K562 (cell line): Measurements from ENCODE around the gene LHPP. TPM values are rescaled to one million over a fixed set of nuclear protein-coding genes. Genes with fewer than 3 reads are reported as not detected.

Experiments used
- BHLHE40 ChIP-seq: IDR thresholded peaks from 2 replicates; pipeline ENCODE4 v1.6.1; 2011; ENCODE audit warnings: low read length, improper control_type of control experiment
- HDAC8 ChIP-seq: fragments of 450-650 bp; IDR thresholded peaks from 2 replicates; pipeline ENCODE4 v1.6.1; 2016; ENCODE audit warnings: mild to moderate bottlenecking, missing genetic modification characterization, moderate library complexity, missing compliant biosample characterization
- HMBOX1 ChIP-seq: sonication (generic); IDR thresholded peaks from 2 replicates; pipeline ENCODE4 v1.6.1; 2016
- KAT2B ChIP-seq: IDR thresholded peaks from one replicate; pipeline ENCODE4 v1.6.1; 2012; ENCODE audit warnings: low read depth, mild to moderate bottlenecking, control low read depth, inconsistent platforms, low read length, moderate library complexity
- NBN ChIP-seq: fragments of 450-650 bp; IDR thresholded peaks from 2 replicates; pipeline ENCODE4 v1.6.1; 2016; ENCODE audit warnings: low read depth, mild to moderate bottlenecking
- NFATC3 ChIP-seq: fragments of 450-650 bp; IDR thresholded peaks from 2 replicates; pipeline ENCODE4 v1.6.1; 2017; ENCODE audit warnings: mild to moderate bottlenecking
- NFIC ChIP-seq: fragments of 450-650 bp; IDR thresholded peaks from 2 replicates; pipeline ENCODE4 v1.6.1; 2017; ENCODE audit warnings: mild to moderate bottlenecking, inconsistent platforms
- RAD51 ChIP-seq: fragments of 450-650 bp; IDR thresholded peaks from 2 replicates; pipeline ENCODE4 v1.7.1; 2016; ENCODE audit warnings: low read depth, mild to moderate bottlenecking, borderline replicate concordance
- SMARCA4 ChIP-seq: fragments of 450-650 bp; IDR thresholded peaks from 2 replicates; pipeline ENCODE4 v1.6.1; 2016
- SMC3 ChIP-seq: conservative IDR thresholded peaks from 2 replicates; pipeline ENCODE4 v1.6.1; 2011; ENCODE audit warnings: low read depth, low read length, improper control_type of control experiment; ENCODE audit not compliant: insufficient read depth
- STAT5A ChIP-seq: IDR thresholded peaks from 2 replicates; pipeline ENCODE4 v1.6.1; 2012; ENCODE audit warnings: low read length, inconsistent platforms, borderline replicate concordance
- TAL1 ChIP-seq: fragments of 450-650 bp; IDR thresholded peaks from 2 replicates; pipeline ENCODE4 v1.6.1; 2016; ENCODE audit warnings: mild to moderate bottlenecking
- TBL1XR1 ChIP-seq, 2 experiments: IDR thresholded peaks; 2 replicates each; pipeline ENCODE4 v1.6.1; 2012; ENCODE audit warnings: improper control_type of control experiment in 2 of 2, low read length in 2 of 2, mild to moderate bottlenecking in 1 of 2
- ZBTB9 ChIP-seq: fragments of 450-650 bp; formaldehyde crosslinking; IDR thresholded peaks from 2 replicates; pipeline ENCODE4 v1.4.0; 2020; ENCODE audit warnings: mild to moderate bottlenecking, moderate library complexity
- ZEB2 ChIP-seq: fragments of 450-650 bp; IDR thresholded peaks from 2 replicates; pipeline ENCODE4 v1.6.1; 2016
- ZFX ChIP-seq: sonication (generic); formaldehyde crosslinking; IDR thresholded peaks from 2 replicates; pipeline ENCODE4 v1.8.0; 2022; ENCODE audit warnings: mild to moderate bottlenecking, missing genetic modification reagents, moderate library complexity
- ZNF133 ChIP-seq: fragments of 250-450 bp; sonication (Bioruptor Pico); IDR thresholded peaks from 2 replicates; pipeline ENCODE4 v1.4.0; 2020; ENCODE audit warnings: mild to moderate bottlenecking
- ZNF253 ChIP-seq: fragments of 250-450 bp; sonication (Bioruptor Pico); conservative IDR thresholded peaks from 2 replicates; pipeline ENCODE4 v1.6.1; 2021; ENCODE audit warnings: mild to moderate bottlenecking
- ZNF274 ChIP-seq: IDR thresholded peaks from 2 replicates; pipeline ENCODE4 v1.6.1; 2011; ENCODE audit warnings: low read depth, mild to moderate bottlenecking, low read length, moderate library complexity, borderline replicate concordance
- ZNF277 ChIP-seq: fragments of 250-450 bp; sonication (Bioruptor Pico); IDR thresholded peaks from 2 replicates; pipeline ENCODE4 v1.8.0; 2022; ENCODE audit warnings: inconsistent platforms, mild to moderate bottlenecking, moderate library complexity, borderline replicate concordance
- polyA plus RNA-seq, 8 experiments: library from polyadenylated mRNA; depleted of rRNA in 4 of 8; stranded (reverse) in 5 of 8; unstranded in 3 of 8; fragments of >200 nt; fragmentation: Nextera tagmentation in 2 of 8; fragmentation: Illumina TruSeq in 1 of 8; extraction: Ambion mirVana in 2 of 8; extraction: Trizol in 1 of 8; gene quantifications; 2 replicates each; pipeline versions ENCODE4 v1.2.1 to v1.2.3, GENCODE V29; 2011 to 2014; ENCODE audit warnings: inconsistent platforms in 1 of 8, missing spikeins in 1 of 8
- total RNA-seq, 7 experiments: library from RNA; depleted of rRNA in 6 of 7; stranded (reverse); fragments of >200 nt in 6 of 7; fragmentation: Illumina TruSeq in 2 of 7; extraction: Trizol in 2 of 7; gene quantifications; 2 replicates each; pipeline versions ENCODE4 v1.2.1 to v1.2.3, GENCODE V29; 2011 to 2021; ENCODE audit warnings: low replicate concordance in 1 of 7

The LHPP gene
- total and polyA plus RNA-seq, 9 of the 15 experiments (the other 6 are each of a cell fraction or from before 2014, with no cell fraction given), result 0.34 to 7.4 (median 3.0) TPM

- TF ChIP-seq ZNF277 (CRISPR knock-in tag) (no peak), NFATC3 (no peak), NFIC (peak; percentile 79), HMBOX1 (peak; percentile 58; the same call in 1 of the 2 replicates), RAD51 (no peak), NBN (0 out of 2 replicates have a peak, but pooled peaks have one; percentile 27), ZFX (peak; percentile 48), ZEB2 (peak; percentile 65; the same call in 1 of the 2 replicates), TAL1 (peak; percentile 93), STAT5A (peak; percentile 69; the same call in 1 of the 2 replicates), HDAC8 (tag) (no peak), ZNF133 (CRISPR knock-in tag) (no peak), SMC3 (no peak), ZBTB9 (CRISPR knock-in tag) (no peak), KAT2B (no peak), SMARCA4 (peak; percentile 71; the same call in 1 of the 2 replicates), BHLHE40 (no peak), TBL1XR1 (IDR thresholded peaks at IDR 0.05; ENCODE audit: low read length in 2 of 2) (peak; percentile 74 to 82; a peak in 3 of 4 replicates), ZNF253 (CRISPR knock-in tag) (no peak), ZNF274 (peak; percentile 50; the same call in 1 of the 2 replicates)
These were observed 25.0 kb downstream of the LHPP start (continued) for GRCh38 chr10:124486635-124487034.
